ENCODE measurements around the gene KCNJ10. TPM values are rescaled to one million over a fixed set of nuclear protein-coding genes. Genes with fewer than 3 reads are reported as not detected.
A peak's percentile ranks its signal among the peaks of the same experiment; 100 is the strongest.

Gene KCNJ10
- total and polyA plus RNA-seq, 2 of the 13 experiments (the other 11 are each of a cell fraction or from before 2014, with no cell fraction given), result 4.4 to 10.3 TPM

GRCh38 chr1:160031365-160032164, 38.4 kb downstream of the KCNJ10 start, which contains the start of gene PIGM (continued):
- TF ChIP-seq NBN (conservative IDR thresholded peaks at IDR 0.05) (no peak), BHLHE40 (IDR thresholded peaks at IDR 0.05; ENCODE audit: low read length) (peak; percentile 41; the same call in 1 of the 2 replicates), ZNF784 (CRISPR knock-in tag; IDR thresholded peaks at IDR 0.05; ENCODE audit: borderline replicate concordance) (0 out of 2 replicates have a peak, but pooled peaks have one; percentile 56), IRX3 (CRISPR knock-in tag; IDR thresholded peaks at IDR 0.05; ENCODE audit: borderline replicate concordance, low read depth) (0 out of 2 replicates have a peak, but pooled peaks have one; percentile 62), CREB3 (CRISPR knock-in tag; IDR thresholded peaks at IDR 0.05) (peak; percentile 87; the same call in 1 of the 2 replicates), PRPF4 (IDR thresholded peaks at IDR 0.05; ENCODE audit: low read depth, low read length, poor library complexity, severe bottlenecking) (no peak), MEIS1 (CRISPR knock-in tag; IDR thresholded peaks at IDR 0.05; ENCODE audit: borderline replicate concordance) (peak; percentile 66; the same call in 1 of the 2 replicates), SMYD3 (CRISPR knock-in tag; IDR thresholded peaks at IDR 0.05) (no peak), SNRNP70 (IDR thresholded peaks at IDR 0.05; ENCODE audit: low read depth, low read length) (no peak), TBP (CRISPR knock-in tag; IDR thresholded peaks at IDR 0.05) (no peak), CERS6 (CRISPR knock-in tag; IDR thresholded peaks at IDR 0.05) (no peak), ZNF841 (CRISPR knock-in tag; IDR thresholded peaks at IDR 0.05; ENCODE audit: borderline replicate concordance) (no peak), ZBTB49 (CRISPR knock-in tag; IDR thresholded peaks at IDR 0.05; ENCODE audit: borderline replicate concordance) (no peak)
- TF ChIP-seq, protein P1, sequence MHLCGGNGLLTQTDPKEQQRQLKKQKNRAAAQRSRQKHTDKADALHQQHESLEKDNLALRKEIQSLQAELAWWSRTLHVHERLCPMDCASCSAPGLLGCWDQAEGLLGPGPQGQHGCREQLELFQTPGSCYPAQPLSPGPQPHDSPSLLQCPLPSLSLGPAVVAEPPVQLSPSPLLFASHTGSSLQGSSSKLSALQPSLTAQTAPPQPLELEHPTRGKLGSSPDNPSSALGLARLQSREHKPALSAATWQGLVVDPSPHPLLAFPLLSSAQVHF (CRISPR knock-in tag; IDR thresholded peaks at IDR 0.05), result no peak
- TF ChIP-seq, protein P2, sequence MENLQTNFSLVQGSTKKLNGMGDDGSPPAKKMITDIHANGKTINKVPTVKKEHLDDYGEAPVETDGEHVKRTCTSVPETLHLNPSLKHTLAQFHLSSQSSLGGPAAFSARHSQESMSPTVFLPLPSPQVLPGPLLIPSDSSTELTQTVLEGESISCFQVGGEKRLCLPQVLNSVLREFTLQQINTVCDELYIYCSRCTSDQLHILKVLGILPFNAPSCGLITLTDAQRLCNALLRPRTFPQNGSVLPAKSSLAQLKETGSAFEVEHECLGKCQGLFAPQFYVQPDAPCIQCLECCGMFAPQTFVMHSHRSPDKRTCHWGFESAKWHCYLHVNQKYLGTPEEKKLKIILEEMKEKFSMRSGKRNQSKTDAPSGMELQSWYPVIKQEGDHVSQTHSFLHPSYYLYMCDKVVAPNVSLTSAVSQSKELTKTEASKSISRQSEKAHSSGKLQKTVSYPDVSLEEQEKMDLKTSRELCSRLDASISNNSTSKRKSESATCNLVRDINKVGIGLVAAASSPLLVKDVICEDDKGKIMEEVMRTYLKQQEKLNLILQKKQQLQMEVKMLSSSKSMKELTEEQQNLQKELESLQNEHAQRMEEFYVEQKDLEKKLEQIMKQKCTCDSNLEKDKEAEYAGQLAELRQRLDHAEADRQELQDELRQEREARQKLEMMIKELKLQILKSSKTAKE (CRISPR knock-in tag; IDR thresholded peaks at IDR 0.05; ENCODE audit: borderline replicate concordance), result no peak
- TF ChIP-seq, protein P3, sequence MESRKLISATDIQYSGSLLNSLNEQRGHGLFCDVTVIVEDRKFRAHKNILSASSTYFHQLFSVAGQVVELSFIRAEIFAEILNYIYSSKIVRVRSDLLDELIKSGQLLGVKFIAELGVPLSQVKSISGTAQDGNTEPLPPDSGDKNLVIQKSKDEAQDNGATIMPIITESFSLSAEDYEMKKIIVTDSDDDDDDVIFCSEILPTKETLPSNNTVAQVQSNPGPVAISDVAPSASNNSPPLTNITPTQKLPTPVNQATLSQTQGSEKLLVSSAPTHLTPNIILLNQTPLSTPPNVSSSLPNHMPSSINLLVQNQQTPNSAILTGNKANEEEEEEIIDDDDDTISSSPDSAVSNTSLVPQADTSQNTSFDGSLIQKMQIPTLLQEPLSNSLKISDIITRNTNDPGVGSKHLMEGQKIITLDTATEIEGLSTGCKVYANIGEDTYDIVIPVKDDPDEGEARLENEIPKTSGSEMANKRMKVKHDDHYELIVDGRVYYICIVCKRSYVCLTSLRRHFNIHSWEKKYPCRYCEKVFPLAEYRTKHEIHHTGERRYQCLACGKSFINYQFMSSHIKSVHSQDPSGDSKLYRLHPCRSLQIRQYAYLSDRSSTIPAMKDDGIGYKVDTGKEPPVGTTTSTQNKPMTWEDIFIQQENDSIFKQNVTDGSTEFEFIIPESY (CRISPR knock-in tag; IDR thresholded peaks at IDR 0.05), result no peak

All from HepG2 (cell line).